ENCODE data around the gene PCDHA6.
"Not testable (repeated sequence)": the region's sequence is repeated elsewhere in the genome, so short reads cannot be mapped to it uniquely, and the experiment has no call there.

The PCDHA6 gene

GRCh38 chr5:140827704-140828361, at the start of gene PCDHA6:
Gene PCDHA6, plus strand, starts transcription at chr5:140827960. Its CDS starts 132 bp downstream, at chr5:140828092.
- Mint-ChIP-seq H3K27me3 (peaks cover 7% of the 10 kb centered on the region), H3K27ac (no peak within 1 kb of the TSS), H3K4me1 (no peaks in the 10 kb centered on the region), H3K36me3 (no peaks in the 10 kb centered on the region), H3K9me3 (peaks cover 5% of the 10 kb centered on the region), H3K4me3 (no peak within 1 kb of the TSS)
- ATAC-seq (ENCODE audit: low read depth) (no peak), DNase-seq (ENCODE audit: low spot score in 2 of 2) (no peak)

DNA sequence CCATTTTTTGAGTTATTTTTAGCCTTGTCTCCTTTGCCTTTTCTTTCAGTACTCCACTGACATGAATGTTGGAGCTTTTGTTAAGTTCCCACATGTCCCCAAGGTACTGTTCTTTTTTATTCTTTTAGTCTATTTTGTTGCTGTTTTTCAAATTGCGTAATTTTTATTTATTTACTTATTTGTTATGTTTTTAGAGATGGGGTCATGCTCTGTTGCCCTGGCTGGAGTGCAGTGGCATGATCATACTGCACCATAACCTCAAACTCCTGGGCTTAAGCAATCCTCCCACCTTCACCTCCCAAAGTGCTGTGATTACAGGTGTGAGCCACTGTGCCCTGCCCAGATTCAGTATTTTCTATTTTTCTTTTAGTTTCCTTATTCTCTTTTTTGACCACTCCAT, 47.2 kb upstream of the PCDHA6 start:
- Mint-ChIP-seq H3K4me1 (no peaks in the 10 kb centered on the region), H3K36me3 (peaks cover 3% of the 10 kb centered on the region), H3K9me3 (peaks cover 22% of the 10 kb centered on the region)

GRCh38 chr5:140785905-140786686, 41.7 kb upstream of the PCDHA6 start, which contains the start of gene PCDHA1:
Gene PCDHA1, plus strand, starts transcription at chr5:140786140.
- Mint-ChIP-seq H3K4me1 (no peaks in the 10 kb centered on the region), H3K36me3 (peaks cover 5% of the 10 kb centered on the region), H3K9me3 (peaks cover 14% of the 10 kb centered on the region), H3K4me3 (no peak within 1 kb of the TSS), H3K27ac (no peak within 1 kb of the TSS), H3K27me3 (peaks cover 6% of the 10 kb centered on the region)
- ATAC-seq (ENCODE audit: low read depth) (no peak), DNase-seq (ENCODE audit: low spot score in 2 of 2) (no peak)

More for the DNA sequence above, 47.2 kb upstream of the PCDHA6 start:
- no peak overlapping the region for H3K27ac Mint-ChIP-seq
- ATAC-seq (ENCODE audit: low read depth) (no peak), DNase-seq (ENCODE audit: low spot score in 2 of 2) (no peak)
- no peak overlapping the region for H3K4me3 Mint-ChIP-seq
- peaks cover 3% of the 10 kb centered on the region for H3K27me3 Mint-ChIP-seq

- not testable (repeated sequence) for H3K27me3 Mint-ChIP-seq; ATAC-seq (ENCODE audit: low read depth); DNase-seq (ENCODE audit: low spot score in 2 of 2); H3K36me3 Mint-ChIP-seq; H3K27ac Mint-ChIP-seq; H3K4me1 Mint-ChIP-seq; H3K4me3 Mint-ChIP-seq
- H3K9me3 Mint-ChIP-seq, result peaks cover 14% of the 10 kb centered on the region
Observed at GRCh38 chr5:140787422-140787821, 40.3 kb upstream of the PCDHA6 start.

- not testable (repeated sequence) for H3K36me3 Mint-ChIP-seq; DNase-seq (ENCODE audit: low spot score in 2 of 2); H3K27ac Mint-ChIP-seq; ATAC-seq (ENCODE audit: low read depth); H3K27me3 Mint-ChIP-seq; H3K4me3 Mint-ChIP-seq; H3K4me1 Mint-ChIP-seq
- peaks cover 13% of the 10 kb centered on the region for H3K9me3 Mint-ChIP-seq
Observed at GRCh38 chr5:140787849-140788504, 39.8 kb upstream of the PCDHA6 start.

GRCh38 chr5:140791089-140791488, 36.7 kb upstream of the PCDHA6 start:
- Mint-ChIP-seq H3K9me3 (peaks cover 7% of the 10 kb centered on the region), H3K27me3 (peaks cover 7% of the 10 kb centered on the region), H3K36me3 (peaks cover 3% of the 10 kb centered on the region), H3K27ac (no peak overlapping the region), H3K4me1 (no peaks in the 10 kb centered on the region), H3K4me3 (no peak overlapping the region)
- ATAC-seq (ENCODE audit: low read depth) (no peak), DNase-seq (ENCODE audit: low spot score in 2 of 2) (no peak)

DNA sequence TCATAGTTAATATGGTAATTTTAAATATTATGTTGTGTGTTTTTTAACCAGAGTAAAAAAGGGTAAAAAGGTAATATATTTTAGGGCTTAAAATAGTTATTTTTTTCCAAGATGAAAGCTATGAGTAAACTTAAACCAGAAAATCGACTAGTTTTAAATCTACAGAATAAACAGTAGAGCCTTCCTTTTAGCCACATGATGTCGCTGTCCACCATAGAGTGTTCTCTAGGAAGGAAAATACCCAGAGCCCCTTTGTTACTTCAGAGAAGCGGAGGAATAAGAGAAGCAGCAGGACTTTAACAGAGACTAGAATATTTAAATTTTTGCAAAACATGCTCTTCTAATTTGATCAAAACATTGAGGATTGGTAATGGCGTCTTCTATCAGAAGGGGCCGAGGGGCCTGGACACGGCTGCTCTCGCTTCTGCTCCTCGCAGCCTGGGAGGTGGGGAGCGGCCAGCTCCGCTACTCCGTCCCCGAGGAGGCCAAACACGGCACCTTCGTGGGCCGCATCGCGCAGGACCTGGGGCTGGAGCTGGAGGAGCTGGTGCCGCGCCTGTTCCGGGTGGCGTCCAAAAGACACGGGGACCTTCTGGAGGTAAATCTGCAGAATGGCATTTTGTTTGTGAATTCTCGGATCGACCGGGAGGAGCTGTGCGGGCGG, 33.0 kb upstream of the PCDHA6 start, which contains the start of gene PCDHA2:
TSS of gene PCDHA2 (plus strand) at position 258 of the 664 bp plus-strand sequence.
- ATAC-seq (ENCODE audit: low read depth) (no peak), DNase-seq (ENCODE audit: low spot score in 2 of 2) (no peak)
- Mint-ChIP-seq H3K27me3 (peaks cover 4% of the 10 kb centered on the region), H3K9me3 (peaks cover 6% of the 10 kb centered on the region), H3K4me3 (no peak within 1 kb of the TSS), H3K36me3 (peaks cover 1% of the 10 kb centered on the region), H3K4me1 (no peaks in the 10 kb centered on the region), H3K27ac (no peak within 1 kb of the TSS)

- H3K9me3 Mint-ChIP-seq, result peaks cover 7% of the 10 kb centered on the region
- no peak for DNase-seq (ENCODE audit: low spot score in 2 of 2)
- no peak for ATAC-seq (ENCODE audit: low read depth)
- H3K4me3 Mint-ChIP-seq, result no peak overlapping the region
- peaks cover 4% of the 10 kb centered on the region for H3K27me3 Mint-ChIP-seq
- no peaks in the 10 kb centered on the region for H3K4me1 Mint-ChIP-seq
- no peak overlapping the region for H3K27ac Mint-ChIP-seq
- peaks cover 1% of the 10 kb centered on the region for H3K36me3 Mint-ChIP-seq
Observed at GRCh38 chr5:140795259-140795641, 32.5 kb upstream of the PCDHA6 start.

DNA sequence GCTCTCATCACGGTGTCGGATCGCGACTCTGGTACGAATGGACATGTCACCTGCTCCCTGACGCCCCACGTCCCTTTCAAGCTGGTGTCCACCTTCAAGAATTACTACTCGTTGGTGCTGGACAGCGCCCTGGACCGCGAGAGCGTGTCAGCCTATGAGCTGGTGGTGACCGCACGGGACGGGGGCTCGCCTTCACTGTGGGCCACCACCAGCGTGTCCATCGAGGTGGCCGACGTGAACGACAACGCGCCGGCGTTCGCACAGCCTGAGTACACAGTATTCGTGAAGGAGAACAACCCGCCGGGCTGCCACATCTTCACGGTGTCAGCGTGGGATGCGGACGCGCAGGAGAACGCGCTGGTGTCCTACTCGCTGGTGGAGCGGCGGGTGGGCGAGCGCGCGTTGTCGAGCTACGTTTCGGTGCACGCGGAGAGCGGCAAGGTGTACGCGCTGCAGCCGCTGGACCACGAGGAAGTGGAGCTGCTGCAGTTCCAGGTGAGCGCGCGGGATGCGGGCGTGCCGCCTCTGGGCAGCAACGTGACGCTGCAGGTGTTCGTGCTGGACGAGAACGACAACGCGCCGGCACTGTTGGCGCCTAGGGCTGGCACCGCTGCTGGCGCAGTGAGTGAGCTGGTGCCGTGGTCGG, 31.6 kb upstream of the PCDHA6 start:
- H3K4me3 Mint-ChIP-seq; H3K36me3 Mint-ChIP-seq; H3K4me1 Mint-ChIP-seq; DNase-seq (ENCODE audit: low spot score in 2 of 2); H3K9me3 Mint-ChIP-seq; H3K27me3 Mint-ChIP-seq; H3K27ac Mint-ChIP-seq; ATAC-seq (ENCODE audit: low read depth): not testable (repeated sequence)

GRCh38 chr5:140796718-140797095, 31.1 kb upstream of the PCDHA6 start:
- DNase-seq (ENCODE audit: low spot score in 2 of 2) (no peak), ATAC-seq (ENCODE audit: low read depth) (no peak)
- Mint-ChIP-seq H3K4me1 (no peaks in the 10 kb centered on the region), H3K36me3 (peaks cover 1% of the 10 kb centered on the region), H3K4me3 (no peak overlapping the region), H3K27ac (no peak overlapping the region), H3K9me3 (peaks cover 7% of the 10 kb centered on the region), H3K27me3 (peaks cover 2% of the 10 kb centered on the region)

- no peaks in the 10 kb centered on the region for H3K4me1 Mint-ChIP-seq
- DNase-seq (ENCODE audit: low spot score in 2 of 2), result no peak
- peaks cover 9% of the 10 kb centered on the region for H3K9me3 Mint-ChIP-seq
- peaks cover 2% of the 10 kb centered on the region for H3K27me3 Mint-ChIP-seq
- peaks cover 1% of the 10 kb centered on the region for H3K36me3 Mint-ChIP-seq
- no peak within 1 kb of the TSS for H3K4me3 Mint-ChIP-seq
- ATAC-seq (ENCODE audit: low read depth), result no peak
- H3K27ac Mint-ChIP-seq, result no peak within 1 kb of the TSS
Observed at GRCh38 chr5:140800816-140801493, 26.8 kb upstream of the PCDHA6 start, which contains the start of gene PCDHA3. Gene PCDHA3, plus strand, starts transcription at chr5:140801057.

DNA sequence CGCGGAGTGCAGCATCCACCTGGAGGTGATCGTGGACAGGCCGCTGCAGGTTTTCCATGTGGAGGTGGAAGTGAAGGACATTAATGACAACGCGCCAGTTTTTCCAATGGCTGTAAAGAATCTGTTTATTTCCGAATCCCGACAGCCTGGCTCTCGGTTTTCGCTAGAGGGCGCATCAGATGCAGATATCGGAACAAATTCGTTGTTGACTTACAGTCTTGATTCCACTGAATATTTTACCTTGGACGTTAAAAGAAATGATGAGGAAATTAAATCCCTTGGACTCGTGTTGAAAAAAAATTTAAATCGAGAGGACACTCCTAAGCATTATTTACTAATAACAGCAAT, 26.3 kb upstream of the PCDHA6 start:
- H3K36me3 Mint-ChIP-seq, result peaks cover 1% of the 10 kb centered on the region
- no peak for ATAC-seq (ENCODE audit: low read depth)
- no peak overlapping the region for H3K4me3 Mint-ChIP-seq

DNA sequence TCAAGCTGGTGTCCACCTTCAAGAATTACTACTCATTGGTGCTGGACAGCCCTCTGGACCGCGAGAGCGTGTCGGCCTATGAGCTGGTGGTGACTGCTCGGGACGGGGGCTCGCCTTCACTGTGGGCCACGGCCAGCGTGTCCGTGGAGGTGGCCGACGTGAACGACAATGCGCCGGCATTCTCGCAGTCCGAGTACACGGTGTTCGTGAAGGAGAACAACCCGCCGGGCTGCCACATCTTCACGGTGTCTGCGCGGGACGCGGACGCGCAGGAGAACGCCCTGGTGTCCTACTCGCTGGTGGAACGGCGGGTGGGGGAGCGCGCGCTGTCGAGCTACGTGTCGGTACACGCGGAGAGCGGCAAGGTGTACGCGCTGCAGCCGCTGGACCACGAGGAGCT, 25.4 kb upstream of the PCDHA6 start:
- not testable (repeated sequence) for H3K27ac Mint-ChIP-seq; H3K27me3 Mint-ChIP-seq; H3K4me1 Mint-ChIP-seq; DNase-seq (ENCODE audit: low spot score in 2 of 2); H3K36me3 Mint-ChIP-seq; H3K9me3 Mint-ChIP-seq; H3K4me3 Mint-ChIP-seq; ATAC-seq (ENCODE audit: low read depth)

More for the DNA sequence above, 26.3 kb upstream of the PCDHA6 start:
- H3K4me1 Mint-ChIP-seq, result no peaks in the 10 kb centered on the region
- H3K9me3 Mint-ChIP-seq, result peaks cover 9% of the 10 kb centered on the region
- peaks cover 2% of the 10 kb centered on the region for H3K27me3 Mint-ChIP-seq
- no peak overlapping the region for H3K27ac Mint-ChIP-seq
- no peak for DNase-seq (ENCODE audit: low spot score in 2 of 2)
